Cerebellar cortex (tissue), 1 donor: ENCODE results near the gene PPAT.
"Not testable (repeated sequence)": the region's sequence is repeated elsewhere in the genome, so short reads cannot be mapped to it uniquely, and the experiment has no call there.

Experiments used
- DNase-seq: peaks from one replicate; pipeline ENCODE4 v3.0.0-alpha.2; 2015; ENCODE audit warnings: low spot score

The PPAT gene

DNA sequence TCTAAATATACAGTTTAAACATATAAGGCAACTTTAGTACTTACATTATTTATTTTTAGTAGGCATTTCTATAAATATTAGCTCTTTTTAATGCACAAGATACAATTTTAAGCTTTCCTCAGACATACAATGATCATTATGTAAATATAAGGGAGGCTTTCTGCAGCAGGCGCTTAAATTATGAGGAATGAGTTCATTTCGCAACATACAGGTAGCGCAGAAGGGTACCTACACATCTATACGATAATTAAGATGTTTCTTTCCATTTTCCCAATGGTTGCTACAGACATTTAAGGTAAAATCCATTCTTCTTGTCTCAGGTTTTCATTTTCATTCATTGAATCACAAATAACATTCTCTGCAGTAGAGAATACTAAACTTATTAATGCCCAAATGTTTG, 49.3 kb downstream of the PPAT start:
- DNase-seq = no peak

GRCh38 chr4:56375458-56375857, 60.0 kb downstream of the PPAT start:
- no peak for DNase-seq

GRCh38 chr4:56374956-56375355, 60.5 kb downstream of the PPAT start:
- no peak for DNase-seq

DNA sequence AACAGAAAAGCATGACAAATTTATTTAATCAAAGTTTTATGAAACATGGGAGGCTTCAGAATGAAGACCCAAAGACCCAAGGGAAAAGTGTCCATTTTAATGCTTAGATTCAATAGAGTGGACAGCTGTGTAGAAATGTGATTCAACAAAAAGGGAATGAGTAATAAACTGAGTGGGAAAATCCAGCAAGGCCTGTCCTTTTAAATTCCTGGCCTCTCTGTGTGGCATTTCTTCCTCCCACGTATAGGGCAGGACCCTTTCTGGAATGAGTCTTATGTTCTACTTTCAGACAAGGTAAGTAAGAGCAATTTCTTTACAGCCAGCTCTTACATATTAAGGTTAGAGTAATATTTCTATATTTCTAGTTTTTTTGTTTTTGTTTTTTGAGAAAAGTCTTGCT, 62.6 kb downstream of the PPAT start:
- DNase-seq = no peak

GRCh38 chr4:56371426-56372220, 63.8 kb downstream of the PPAT start:
- DNase-seq = no peak

- no peak for DNase-seq
These were observed 65.0 kb downstream of the PPAT start for GRCh38 chr4:56370377-56370776.

DNA sequence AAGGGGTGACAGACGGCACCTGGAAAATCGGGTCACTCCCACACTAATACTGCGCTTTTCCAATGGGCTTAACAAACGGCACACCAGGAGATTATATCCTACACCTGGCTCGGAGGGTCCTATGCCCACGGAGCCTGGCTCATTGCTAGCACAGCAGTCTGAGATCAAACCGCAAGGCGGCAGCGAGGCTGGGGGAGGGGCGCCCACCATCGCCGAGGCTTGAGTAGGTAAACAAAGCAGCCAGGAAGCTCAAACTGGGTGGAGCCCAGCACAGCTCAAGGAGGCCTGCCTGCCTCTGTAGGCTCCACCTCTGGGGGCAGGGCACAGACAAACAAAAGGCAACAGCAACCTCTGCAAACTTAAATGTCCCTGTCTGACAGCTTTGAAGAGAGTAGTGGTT, 72.4 kb downstream of the PPAT start:
- DNase-seq = not testable (repeated sequence)

- no peak for DNase-seq
These were observed 75.3 kb downstream of the PPAT start for GRCh38 chr4:56360071-56360470.

GRCh38 chr4:56356650-56357049, 78.8 kb downstream of the PPAT start:
- no peak for DNase-seq

DNA sequence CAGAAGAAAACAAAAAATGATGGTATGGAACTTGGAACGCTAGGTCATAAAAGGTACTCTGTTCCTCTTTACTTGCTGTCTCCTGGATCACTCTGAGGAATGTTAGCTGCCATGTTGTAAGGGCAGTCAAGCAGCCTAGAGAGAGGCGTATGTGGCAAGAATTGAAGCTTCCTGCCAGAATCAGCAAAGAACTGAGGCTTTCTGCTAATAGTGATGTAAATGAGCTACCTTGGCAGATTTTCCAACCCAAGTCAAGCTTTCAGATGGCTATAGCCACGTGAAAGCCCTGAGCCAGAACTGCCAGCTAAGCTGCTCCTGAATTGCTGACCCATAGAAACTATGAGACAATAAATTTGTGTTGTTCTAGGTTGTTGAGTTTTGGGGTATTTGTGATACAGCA, 86.8 kb downstream of the PPAT start:
- no peak for DNase-seq

- DNase-seq = no peak
These were observed 90.0 kb downstream of the PPAT start for GRCh38 chr4:56345458-56345857.
